Activated CD4-positive, alpha-beta T cell treated with anti-CD3 and anti-CD28 coated beads for 24 hours (primary cell): ENCODE data around the gene MLLT10.
A peak's percentile ranks its signal among the peaks of the same experiment; 100 is the strongest.

Experiments used
- DNase-seq, 2 donors: peaks; one replicate each; pipeline ENCODE4 v3.0.0-alpha.2; 2020; ENCODE audit warnings: low read depth in 2 of 2

MLLT10 gene

GRCh38 chr10:21634599-21635365 lies 100.8 kb downstream of the MLLT10 start:
- DNase-seq: no peak

GRCh38 chr10:21637795-21638194 lies 103.8 kb downstream of the MLLT10 start:
- DNase-seq: no peak

- no peak for DNase-seq
Observed at GRCh38 chr10:21638681-21639080, 104.6 kb downstream of the MLLT10 start.

- DNase-seq: no peak
Observed at GRCh38 chr10:21648040-21648439, 114.0 kb downstream of the MLLT10 start.

- DNase-seq: no peak
Observed at GRCh38 chr10:21649454-21649872, 115.4 kb downstream of the MLLT10 start.

GRCh38 chr10:21650353-21650752 lies 116.3 kb downstream of the MLLT10 start:
- DNase-seq: no peak

GRCh38 chr10:21655236-21655635 lies 121.2 kb downstream of the MLLT10 start:
- no peak for DNase-seq

GRCh38 chr10:21655687-21656086 lies 121.7 kb downstream of the MLLT10 start:
- no peak for DNase-seq

GRCh38 chr10:21661087-21661486 lies 127.1 kb downstream of the MLLT10 start:
- no peak for DNase-seq

GRCh38 chr10:21661935-21662334 lies 127.9 kb downstream of the MLLT10 start:
- no peak for DNase-seq

- DNase-seq: no peak
Observed at GRCh38 chr10:21662635-21663034, 128.6 kb downstream of the MLLT10 start.

- DNase-seq: no peak
Observed at GRCh38 chr10:21668831-21669230, 134.8 kb downstream of the MLLT10 start.

GRCh38 chr10:21670391-21670790 lies 136.4 kb downstream of the MLLT10 start:
- no peak for DNase-seq

GRCh38 chr10:21673668-21674067 lies 139.6 kb downstream of the MLLT10 start:
- DNase-seq: no peak

- peak; percentile 9 to 12 for DNase-seq
Observed at GRCh38 chr10:21675157-21675796, 141.2 kb downstream of the MLLT10 start.

GRCh38 chr10:21677551-21677950 lies 143.5 kb downstream of the MLLT10 start:
- no peak for DNase-seq

GRCh38 chr10:21681156-21681555 lies 147.1 kb downstream of the MLLT10 start:
- DNase-seq: no peak

- no peak for DNase-seq
Observed at GRCh38 chr10:21687266-21688008, 153.4 kb downstream of the MLLT10 start.

GRCh38 chr10:21688009-21688332 lies 153.9 kb downstream of the MLLT10 start:
- no peak for DNase-seq

GRCh38 chr10:21688870-21689269 lies 154.8 kb downstream of the MLLT10 start:
- no peak for DNase-seq

GRCh38 chr10:21689881-21690280 lies 155.8 kb downstream of the MLLT10 start:
- DNase-seq: no peak

GRCh38 chr10:21692916-21693315 lies 158.9 kb downstream of the MLLT10 start:
- DNase-seq: no peak

GRCh38 chr10:21693418-21693817 lies 159.4 kb downstream of the MLLT10 start:
- DNase-seq: no peak
